GM18507 (cell line): ENCODE results near the gene GAA.
"Not testable (repeated sequence)": the region's sequence is repeated elsewhere in the genome, so short reads cannot be mapped to it uniquely, and the experiment has no call there.

Source experiments
- DNase-seq: peaks from one replicate; pipeline ENCODE4 v3.0.0; 2011; ENCODE audit warnings: low read depth; ENCODE audit not compliant: insufficient read length; ENCODE audit errors: extremely low spot score
- FAIRE-seq: peaks from 2 replicates; lab custom pipeline; 2011; peaks lifted over from hg19 to GRCh38; lab: Jason Lieb, UNC

The GAA gene

GRCh38 chr17:80133626-80133970 is 32.2 kb downstream of the GAA start:
- FAIRE-seq (no peak), DNase-seq (no peak)

- no peak for DNase-seq
- FAIRE-seq, result no peak
Measured at GRCh38 chr17:80137131-80137530, 35.8 kb downstream of the GAA start.

GRCh38 chr17:80138856-80139426 is 37.6 kb downstream of the GAA start:
- FAIRE-seq (no peak), DNase-seq (no peak)

GRCh38 chr17:80141463-80142165 is 40.2 kb downstream of the GAA start:
- FAIRE-seq (no peak), DNase-seq (no peak)

GRCh38 chr17:80142929-80143328 is 41.5 kb downstream of the GAA start:
- FAIRE-seq (no peak), DNase-seq (no peak)

- DNase-seq (no peak), FAIRE-seq (no peak)
Measured at GRCh38 chr17:80145076-80146075, 44.0 kb downstream of the GAA start.

- no peak for DNase-seq
Measured at GRCh38 chr17:80146121-80147034, 45.0 kb downstream of the GAA start.

GRCh38 chr17:80147035-80147822 is 45.8 kb downstream of the GAA start, which contains the start of gene EIF4A3:
Gene EIF4A3, minus strand, starts transcription at chr17:80147128. Its CDS starts 167 bp downstream, at chr17:80146961.
- peak; percentile 99 for FAIRE-seq
- peak; percentile 98 for DNase-seq

More at GRCh38 chr17:80146121-80147034, 45.0 kb downstream of the GAA start:
- no peak for FAIRE-seq

- DNase-seq (no peak), FAIRE-seq (no peak)
Measured at GRCh38 chr17:80151333-80151732, 50.0 kb downstream of the GAA start.

GRCh38 chr17:80152081-80152702 is 50.8 kb downstream of the GAA start:
- FAIRE-seq (no peak), DNase-seq (no peak)

GRCh38 chr17:80153004-80153403 is 51.6 kb downstream of the GAA start:
- peak; percentile 81 for FAIRE-seq
- no peak for DNase-seq

GRCh38 chr17:80154166-80154565 is 52.8 kb downstream of the GAA start:
- FAIRE-seq (no peak), DNase-seq (no peak)

- not testable (repeated sequence) for FAIRE-seq, DNase-seq
Measured at GRCh38 chr17:80155600-80155999, 54.2 kb downstream of the GAA start.

- DNase-seq (no peak), FAIRE-seq (no peak)
Measured at GRCh38 chr17:80158846-80159245, 57.5 kb downstream of the GAA start.

GRCh38 chr17:80160536-80160935 is 59.2 kb downstream of the GAA start:
- no peak for DNase-seq
- no peak for FAIRE-seq

GRCh38 chr17:80163336-80163735 is 62.0 kb downstream of the GAA start:
- FAIRE-seq (no peak), DNase-seq (no peak)

- DNase-seq, result no peak
- FAIRE-seq, result no peak
Measured at GRCh38 chr17:80164185-80164584, 62.8 kb downstream of the GAA start.

GRCh38 chr17:80166446-80166845 is 65.1 kb downstream of the GAA start:
- DNase-seq, result no peak
- FAIRE-seq, result no peak
